ENCODE results near the gene NCCRP1.

DNA sequence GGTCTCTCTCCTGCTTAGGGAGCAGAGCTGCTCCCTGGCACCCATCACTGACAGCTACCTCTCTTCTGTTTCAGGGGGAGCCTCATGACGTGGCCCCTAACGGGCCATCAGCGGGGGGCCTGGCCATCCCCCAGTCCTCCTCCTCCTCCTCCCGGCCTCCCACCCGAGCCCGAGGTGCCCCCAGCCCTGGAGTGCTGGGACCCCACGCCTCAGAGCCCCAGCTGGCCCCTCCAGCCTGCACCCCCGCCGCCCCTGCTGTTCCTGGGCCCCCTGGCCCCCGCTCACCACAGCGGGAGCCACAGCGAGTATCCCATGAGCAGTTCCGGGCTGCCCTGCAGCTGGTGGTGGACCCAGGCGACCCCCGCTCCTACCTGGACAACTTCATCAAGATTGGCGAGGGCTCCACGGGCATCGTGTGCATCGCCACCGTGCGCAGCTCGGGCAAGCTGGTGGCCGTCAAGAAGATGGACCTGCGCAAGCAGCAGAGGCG lies 23.2 kb upstream of the NCCRP1 start:
- TF ChIP-seq, protein P1, sequence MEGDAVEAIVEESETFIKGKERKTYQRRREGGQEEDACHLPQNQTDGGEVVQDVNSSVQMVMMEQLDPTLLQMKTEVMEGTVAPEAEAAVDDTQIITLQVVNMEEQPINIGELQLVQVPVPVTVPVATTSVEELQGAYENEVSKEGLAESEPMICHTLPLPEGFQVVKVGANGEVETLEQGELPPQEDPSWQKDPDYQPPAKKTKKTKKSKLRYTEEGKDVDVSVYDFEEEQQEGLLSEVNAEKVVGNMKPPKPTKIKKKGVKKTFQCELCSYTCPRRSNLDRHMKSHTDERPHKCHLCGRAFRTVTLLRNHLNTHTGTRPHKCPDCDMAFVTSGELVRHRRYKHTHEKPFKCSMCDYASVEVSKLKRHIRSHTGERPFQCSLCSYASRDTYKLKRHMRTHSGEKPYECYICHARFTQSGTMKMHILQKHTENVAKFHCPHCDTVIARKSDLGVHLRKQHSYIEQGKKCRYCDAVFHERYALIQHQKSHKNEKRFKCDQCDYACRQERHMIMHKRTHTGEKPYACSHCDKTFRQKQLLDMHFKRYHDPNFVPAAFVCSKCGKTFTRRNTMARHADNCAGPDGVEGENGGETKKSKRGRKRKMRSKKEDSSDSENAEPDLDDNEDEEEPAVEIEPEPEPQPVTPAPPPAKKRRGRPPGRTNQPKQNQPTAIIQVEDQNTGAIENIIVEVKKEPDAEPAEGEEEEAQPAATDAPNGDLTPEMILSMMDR (conservative IDR thresholded peaks at IDR 0.05 in 1 of 2, IDR thresholded peaks at IDR 0.05 in 1 of 2; ENCODE audit: low read depth in 1 of 2, low read length in 2 of 2), result no peak
- TF ChIP-seq EZH2 (IDR thresholded peaks at IDR 0.05; ENCODE audit: low read length, missing control alignments), result no peak
